Measurements from ENCODE around the gene CDK10.

CDK10 gene

DNA sequence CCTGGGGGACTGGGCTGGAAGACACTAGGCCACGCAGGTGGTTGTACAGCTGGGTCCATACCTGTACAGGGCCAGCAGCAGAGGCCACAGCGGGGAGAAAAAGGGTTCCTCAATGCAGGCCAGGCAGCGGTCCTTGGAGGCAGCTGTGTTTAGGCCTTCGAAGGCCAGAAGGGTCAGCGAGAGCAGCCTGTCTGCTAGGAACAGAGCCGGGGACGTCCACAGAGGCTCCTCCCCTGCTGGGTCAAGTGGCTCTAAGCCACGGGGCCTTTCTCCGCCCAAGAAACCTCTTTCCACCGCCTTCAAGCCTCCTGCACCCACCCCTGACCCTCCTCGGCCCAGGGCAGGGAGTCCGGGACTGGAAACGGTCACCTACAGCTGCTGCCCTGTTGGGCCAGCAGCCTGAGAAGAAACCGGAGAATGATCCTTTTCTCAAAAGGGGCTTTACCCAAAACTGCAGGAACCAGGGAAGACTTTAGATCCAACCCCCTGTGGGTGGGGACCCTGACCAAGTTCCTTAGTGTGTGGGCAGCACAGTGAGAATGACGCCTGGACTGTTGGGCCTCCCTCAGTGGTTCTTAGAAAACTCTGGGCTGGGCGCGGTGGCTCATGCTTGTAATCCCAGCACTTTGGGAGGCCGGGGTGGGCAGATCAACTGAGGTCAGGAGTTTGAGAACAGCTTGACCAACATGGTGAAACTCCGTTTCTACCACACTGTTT is 23.4 kb downstream of the CDK10 start:
- H3K4me2 ChIP-seq (ENCODE audit: insufficient read depth, low read length) = no peak overlapping the region
- no peaks in the 10 kb centered on the region for H3K36me3 ChIP-seq (ENCODE audit: insufficient read depth, low read length)
- no peaks in the 10 kb centered on the region for H3K9me3 ChIP-seq (ENCODE audit: insufficient read depth, low read length, severe bottlenecking)
- H3K4me3 ChIP-seq (ENCODE audit: low read depth in 1 of 2, low read length in 2 of 2) = no peak overlapping the region
- H2AFZ ChIP-seq (ENCODE audit: low read depth, low read length) = no peak overlapping the region
- ATAC-seq (ENCODE audit: insufficient read depth, low read depth) (no peak), DNase-seq (no peak)
- H3K9ac ChIP-seq (ENCODE audit: low read depth, low read length) = no peak overlapping the region
- H4K20me1 ChIP-seq (ENCODE audit: insufficient read depth, low read length) = no peaks in the 10 kb centered on the region
- H3K4me1 ChIP-seq (ENCODE audit: insufficient read depth, low read length) = peaks cover 24% of the 10 kb centered on the region
- H3K27ac ChIP-seq (ENCODE audit: low read length) = no peak overlapping the region
- H3K27me3 ChIP-seq (ENCODE audit: insufficient read depth, low read length, poor library complexity) = no peaks in the 10 kb centered on the region
- H3K79me2 ChIP-seq (ENCODE audit: insufficient read depth, low read length) = no peaks in the 10 kb centered on the region
- TF ChIP-seq, protein P1, sequence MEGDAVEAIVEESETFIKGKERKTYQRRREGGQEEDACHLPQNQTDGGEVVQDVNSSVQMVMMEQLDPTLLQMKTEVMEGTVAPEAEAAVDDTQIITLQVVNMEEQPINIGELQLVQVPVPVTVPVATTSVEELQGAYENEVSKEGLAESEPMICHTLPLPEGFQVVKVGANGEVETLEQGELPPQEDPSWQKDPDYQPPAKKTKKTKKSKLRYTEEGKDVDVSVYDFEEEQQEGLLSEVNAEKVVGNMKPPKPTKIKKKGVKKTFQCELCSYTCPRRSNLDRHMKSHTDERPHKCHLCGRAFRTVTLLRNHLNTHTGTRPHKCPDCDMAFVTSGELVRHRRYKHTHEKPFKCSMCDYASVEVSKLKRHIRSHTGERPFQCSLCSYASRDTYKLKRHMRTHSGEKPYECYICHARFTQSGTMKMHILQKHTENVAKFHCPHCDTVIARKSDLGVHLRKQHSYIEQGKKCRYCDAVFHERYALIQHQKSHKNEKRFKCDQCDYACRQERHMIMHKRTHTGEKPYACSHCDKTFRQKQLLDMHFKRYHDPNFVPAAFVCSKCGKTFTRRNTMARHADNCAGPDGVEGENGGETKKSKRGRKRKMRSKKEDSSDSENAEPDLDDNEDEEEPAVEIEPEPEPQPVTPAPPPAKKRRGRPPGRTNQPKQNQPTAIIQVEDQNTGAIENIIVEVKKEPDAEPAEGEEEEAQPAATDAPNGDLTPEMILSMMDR (IDR thresholded peaks at IDR 0.05; ENCODE audit: borderline replicate concordance, extremely low read depth, low read length, poor library complexity, severe bottlenecking) = no peak
- TF ChIP-seq EZH2 (IDR thresholded peaks at IDR 0.05; ENCODE audit: borderline replicate concordance, low read depth, low read length, severe bottlenecking) = no peak

DNA sequence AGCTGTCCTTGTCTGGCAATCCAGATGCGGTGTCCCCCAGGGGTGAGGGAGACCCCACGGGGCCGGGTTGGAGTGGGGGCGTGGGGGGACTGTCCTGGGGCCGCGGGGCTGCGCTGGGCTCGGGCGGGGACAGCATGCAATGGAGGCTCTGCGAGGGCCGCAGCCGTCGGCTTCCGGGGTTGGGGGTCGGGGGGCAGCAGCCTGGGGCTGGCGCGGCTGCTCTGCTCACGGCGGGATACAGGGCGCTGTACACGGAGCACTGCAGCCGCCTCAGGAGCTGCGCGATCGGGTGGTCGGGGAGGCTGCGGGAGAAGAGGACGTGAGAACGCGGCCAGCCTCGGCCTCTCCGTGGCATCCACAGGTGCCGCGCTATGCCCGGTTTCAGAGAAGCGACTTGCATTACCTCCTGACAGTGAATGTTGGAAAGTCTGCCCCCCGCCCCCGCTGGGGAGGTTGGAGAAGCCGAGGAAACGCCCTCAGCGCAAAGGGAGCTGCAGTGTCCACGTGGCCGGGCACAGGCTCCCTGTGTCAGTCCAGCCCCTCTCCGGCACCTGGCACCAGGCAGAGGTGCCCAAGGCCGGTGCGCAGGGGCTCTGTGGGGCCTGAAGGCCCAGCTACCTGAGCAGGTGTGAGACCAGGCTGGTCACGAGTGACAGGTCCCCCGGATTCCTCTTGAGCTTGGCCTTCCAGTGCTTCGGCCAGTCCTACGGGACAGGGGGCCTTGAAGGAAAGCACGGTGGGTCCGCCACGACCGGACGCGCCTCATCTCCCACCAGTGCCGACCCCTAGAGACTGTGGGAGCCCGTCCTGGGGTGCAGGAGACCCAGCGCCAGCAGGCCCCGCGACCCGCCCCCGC is 24.4 kb downstream of the CDK10 start:
- no peak overlapping the region for H3K9ac ChIP-seq (ENCODE audit: low read depth, low read length)
- H4K20me1 ChIP-seq (ENCODE audit: insufficient read depth, low read length) = no peaks in the 10 kb centered on the region
- no peak overlapping the region; the same call in 1 of the 2 replicates for H3K4me2 ChIP-seq (ENCODE audit: insufficient read depth, low read length)
- ATAC-seq (ENCODE audit: insufficient read depth, low read depth) (no peak), DNase-seq (no peak)
- no peaks in the 10 kb centered on the region for H3K36me3 ChIP-seq (ENCODE audit: insufficient read depth, low read length)
- H3K27me3 ChIP-seq (ENCODE audit: insufficient read depth, low read length, poor library complexity) = no peaks in the 10 kb centered on the region
- H2AFZ ChIP-seq (ENCODE audit: low read depth, low read length) = no peak overlapping the region
- no peak overlapping the region for H3K27ac ChIP-seq (ENCODE audit: low read length)
- H3K4me1 ChIP-seq (ENCODE audit: insufficient read depth, low read length) = peaks cover 19% of the 10 kb centered on the region
- H3K79me2 ChIP-seq (ENCODE audit: insufficient read depth, low read length) = no peaks in the 10 kb centered on the region
- no peak overlapping the region for H3K4me3 ChIP-seq (ENCODE audit: low read depth in 1 of 2, low read length in 2 of 2)
- no peak for TF ChIP-seq EZH2 (IDR thresholded peaks at IDR 0.05; ENCODE audit: borderline replicate concordance, low read depth, low read length, severe bottlenecking)
- TF ChIP-seq, protein P1 (IDR thresholded peaks at IDR 0.05; ENCODE audit: borderline replicate concordance, extremely low read depth, low read length, poor library complexity, severe bottlenecking) = no peak
- H3K9me3 ChIP-seq (ENCODE audit: insufficient read depth, low read length, severe bottlenecking) = no peaks in the 10 kb centered on the region

DNA sequence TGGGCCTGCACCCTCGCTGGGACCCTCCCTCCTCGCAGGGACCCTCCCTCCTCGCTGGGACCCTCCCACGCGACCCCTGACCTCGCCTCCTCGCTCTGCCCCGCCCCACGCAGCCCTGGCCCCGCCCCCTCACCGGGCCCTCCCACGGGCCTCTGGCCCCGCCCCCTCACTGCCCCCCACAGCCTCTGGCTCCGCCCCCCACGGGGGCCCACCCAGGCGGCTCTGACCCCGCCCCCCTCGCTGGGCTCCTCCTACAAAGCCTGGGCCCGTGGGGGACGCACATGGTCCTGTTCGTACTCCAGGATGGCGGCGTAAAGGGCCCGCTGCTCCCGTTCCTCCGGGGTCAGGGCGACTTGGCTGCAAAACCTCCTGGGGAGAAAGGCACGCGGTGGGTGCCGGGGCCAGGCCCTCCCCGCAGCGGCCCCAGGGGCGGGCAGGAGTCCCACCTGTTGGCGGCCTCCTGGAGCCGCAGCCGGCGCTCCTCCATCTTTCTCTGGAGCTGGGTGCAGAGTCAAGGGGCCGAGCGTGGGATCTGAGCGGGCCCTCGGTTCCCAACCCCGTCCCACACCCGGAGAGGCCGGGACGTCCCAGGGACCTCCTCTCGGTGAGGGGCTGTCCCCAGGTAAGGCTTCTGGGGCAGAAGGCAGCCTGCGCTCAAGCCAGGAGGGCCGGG is 25.2 kb downstream of the CDK10 start:
- H3K79me2 ChIP-seq (ENCODE audit: insufficient read depth, low read length) = no peaks in the 10 kb centered on the region
- H3K9me3 ChIP-seq (ENCODE audit: insufficient read depth, low read length, severe bottlenecking) = no peaks in the 10 kb centered on the region
- ATAC-seq (ENCODE audit: insufficient read depth, low read depth) (peak; percentile 80), DNase-seq (peak; percentile 81)
- H3K9ac ChIP-seq (ENCODE audit: low read depth, low read length) = peak overlapping the region; percentile 60
- H4K20me1 ChIP-seq (ENCODE audit: insufficient read depth, low read length) = no peaks in the 10 kb centered on the region
- peak overlapping the region; percentile 72 for H2AFZ ChIP-seq (ENCODE audit: low read depth, low read length)
- peak overlapping the region; percentile 44 for H3K27ac ChIP-seq (ENCODE audit: low read length)
- H3K27me3 ChIP-seq (ENCODE audit: insufficient read depth, low read length, poor library complexity) = no peaks in the 10 kb centered on the region
- no peak for TF ChIP-seq EZH2 (IDR thresholded peaks at IDR 0.05; ENCODE audit: borderline replicate concordance, low read depth, low read length, severe bottlenecking)
- TF ChIP-seq, protein P1 (IDR thresholded peaks at IDR 0.05; ENCODE audit: borderline replicate concordance, extremely low read depth, low read length, poor library complexity, severe bottlenecking) = no peak
- H3K4me2 ChIP-seq (ENCODE audit: insufficient read depth, low read length) = peak overlapping the region; percentile 81
- H3K36me3 ChIP-seq (ENCODE audit: insufficient read depth, low read length) = no peaks in the 10 kb centered on the region
- H3K4me3 ChIP-seq (ENCODE audit: low read depth in 1 of 2, low read length in 2 of 2) = peak overlapping the region; percentile 41 to 66; a peak in 3 of 4 replicates
- H3K4me1 ChIP-seq (ENCODE audit: insufficient read depth, low read length) = peaks cover 12% of the 10 kb centered on the region
